Skeletal muscle tissue (tissue), 5 donors: ENCODE results near the gene FLAD1. TPM values are rescaled to one million over a fixed set of nuclear protein-coding genes. Genes with fewer than 3 reads are reported as not detected.

Experiments used
- H3K27ac ChIP-seq: one replicate; pipeline ENCODE4 v1.7.0; 2013; ENCODE audit warnings: mild to moderate bottlenecking, low read depth, low read length, inconsistent platforms
- H3K27me3 ChIP-seq, 3 donors: one replicate each; pipeline ENCODE4 v1.7.0; 2013; ENCODE audit warnings: low read length in 3 of 3; ENCODE audit not compliant: control insufficient read depth in 3 of 3, insufficient read depth in 3 of 3
- H3K36me3 ChIP-seq, 3 donors: one replicate each; pipeline ENCODE4 v1.7.0; 2013; ENCODE audit warnings: low read length in 3 of 3; ENCODE audit not compliant: control insufficient read depth in 3 of 3, insufficient read depth in 3 of 3
- H3K4me1 ChIP-seq, 3 donors: one replicate each; pipeline ENCODE4 v1.7.0; 2013; ENCODE audit warnings: low read length in 3 of 3, mild to moderate bottlenecking in 3 of 3; ENCODE audit not compliant: control insufficient read depth in 3 of 3, insufficient read depth in 3 of 3
- H3K4me3 ChIP-seq, 3 donors: one replicate each; pipeline ENCODE4 v1.7.0; 2013; ENCODE audit warnings: low read length in 3 of 3
- H3K9ac ChIP-seq, 3 donors: one replicate each; pipeline ENCODE4 v1.7.0; 2013; ENCODE audit warnings: low read length in 3 of 3, mild to moderate bottlenecking in 3 of 3, moderate library complexity in 2 of 3, low read depth in 1 of 3
- H3K9me3 ChIP-seq, 3 donors: one replicate each; pipeline ENCODE4 v1.7.0; 2013; ENCODE audit warnings: low read length in 3 of 3; ENCODE audit not compliant: control insufficient read depth in 3 of 3
- small RNA-seq: library from RNA; depleted of rRNA; stranded (forward); fragments of <200 nt; gene quantifications from one replicate; pipeline ENCODE3, GENCODE V24; 2014
- total RNA-seq: library from RNA; depleted of rRNA; stranded (reverse); fragments of >200 nt; gene quantifications from one replicate; pipeline ENCODE4 v1.2.3, GENCODE V29; 2014
- donor health status: Osteomylitis.

Gene FLAD1
- total RNA-seq, 1 donor from 2014 or later = 16.2 TPM

GRCh38 chr1:155034318-155035208 lies 51.4 kb downstream of the FLAD1 start:
- no peak overlapping the region for H3K27ac ChIP-seq
- H3K36me3 ChIP-seq = no peaks in the 10 kb centered on the region
- peaks cover 10 to 16% (median 10%) of the 10 kb centered on the region in 3 donors for H3K4me1 ChIP-seq
- no peak overlapping the region for H3K4me3 ChIP-seq
- no peaks in the 10 kb centered on the region for H3K9me3 ChIP-seq
- peaks cover 0 to 2% (median 0%) of the 10 kb centered on the region in 3 donors for H3K27me3 ChIP-seq
- no peak overlapping the region for H3K9ac ChIP-seq

GRCh38 chr1:155035936-155036335 lies 52.8 kb downstream of the FLAD1 start:
- H3K4me3 ChIP-seq = no peak overlapping the region
- no peak overlapping the region for H3K27ac ChIP-seq
- H3K9ac ChIP-seq = no peak overlapping the region
- no peaks in the 10 kb centered on the region for H3K36me3 ChIP-seq
- peaks cover 10 to 16% (median 10%) of the 10 kb centered on the region in 3 donors for H3K4me1 ChIP-seq
- peaks cover 0 to 2% (median 0%) of the 10 kb centered on the region in 3 donors for H3K27me3 ChIP-seq
- H3K9me3 ChIP-seq = no peaks in the 10 kb centered on the region

GRCh38 chr1:155037043-155037442 lies 53.9 kb downstream of the FLAD1 start:
- Histone ChIP-seq H3K9ac (no peak overlapping the region), H3K36me3 (no peaks in the 10 kb centered on the region), H3K9me3 (no peaks in the 10 kb centered on the region), H3K27me3 (peaks cover 0 to 2% (median 0%) of the 10 kb centered on the region in 3 donors), H3K4me3 (no peak overlapping the region), H3K27ac (no peak overlapping the region), H3K4me1 (peaks cover 10 to 16% (median 10%) of the 10 kb centered on the region in 3 donors)

- no peaks in the 10 kb centered on the region for H3K36me3 ChIP-seq
- no peaks in the 10 kb centered on the region for H3K9me3 ChIP-seq
- peaks cover 10 to 16% (median 10%) of the 10 kb centered on the region in 3 donors for H3K4me1 ChIP-seq
- H3K27ac ChIP-seq = no peak overlapping the region
- peaks cover 0 to 2% (median 0%) of the 10 kb centered on the region in 3 donors for H3K27me3 ChIP-seq
- H3K9ac ChIP-seq = no peak overlapping the region
- no peak overlapping the region for H3K4me3 ChIP-seq
These were observed 54.8 kb downstream of the FLAD1 start for GRCh38 chr1:155037851-155038441.

GRCh38 chr1:155038602-155039307 lies 55.6 kb downstream of the FLAD1 start:
- Histone ChIP-seq H3K36me3 (no peaks in the 10 kb centered on the region), H3K27ac (no peak overlapping the region), H3K4me3 (peak overlapping the region in 1 of 3 donors; percentile 3), H3K4me1 (peaks cover 10 to 16% (median 10%) of the 10 kb centered on the region in 3 donors), H3K9me3 (no peaks in the 10 kb centered on the region), H3K9ac (peak overlapping the region in 1 of 3 donors; percentile 21), H3K27me3 (peaks cover 0 to 2% (median 0%) of the 10 kb centered on the region in 3 donors)

GRCh38 chr1:155039308-155039669 lies 56.1 kb downstream of the FLAD1 start:
- no peaks in the 10 kb centered on the region for H3K36me3 ChIP-seq
- no peaks in the 10 kb centered on the region for H3K27me3 ChIP-seq
- no peak overlapping the region for H3K27ac ChIP-seq
- H3K9ac ChIP-seq = no peak overlapping the region
- peaks cover 10 to 19% (median 11%) of the 10 kb centered on the region in 3 donors for H3K4me1 ChIP-seq
- no peaks in the 10 kb centered on the region for H3K9me3 ChIP-seq
- no peak overlapping the region for H3K4me3 ChIP-seq

GRCh38 chr1:155040358-155041093 lies 57.4 kb downstream of the FLAD1 start:
- peaks cover 20 to 31% (median 24%) of the 10 kb centered on the region in 3 donors for H3K4me1 ChIP-seq
- H3K36me3 ChIP-seq = no peaks in the 10 kb centered on the region
- no peaks in the 10 kb centered on the region for H3K27me3 ChIP-seq
- H3K9me3 ChIP-seq = no peaks in the 10 kb centered on the region
- no peak overlapping the region for H3K9ac ChIP-seq
- no peak overlapping the region for H3K27ac ChIP-seq
- no peak overlapping the region for H3K4me3 ChIP-seq

Small RNA genes lying within 50 kb of the gene (small RNA-seq; reads per million reads assigned to genes)
- gene MIR4258 (not detected), gene RF00017 (not detected)

Other genes starting within 250 kb of the FLAD1 start
- gene KCNN3, start 113.1 kb upstream of the FLAD1 start, total RNA-seq = 3.7 TPM
- 12.5 TPM for gene PMVK, start 46.6 kb upstream of the FLAD1 start, total RNA-seq
- 190 TPM for gene PBXIP1, start 27.2 kb upstream of the FLAD1 start, total RNA-seq
- gene PYGO2, start 21.6 kb upstream of the FLAD1 start, total RNA-seq = 16.2 TPM
- 36.0 TPM for gene SHC1, start 12.6 kb upstream of the FLAD1 start, total RNA-seq
- gene CKS1B, start 8.7 kb upstream of the FLAD1 start, total RNA-seq = 31.8 TPM
- gene LENEP, start 10.2 kb downstream of the FLAD1 start, total RNA-seq = not detected
- gene ZBTB7B, start 19.5 kb downstream of the FLAD1 start, total RNA-seq = 7.8 TPM
- not detected for gene DCST2, start 50.4 kb downstream of the FLAD1 start, total RNA-seq
- gene DCST1, start 50.5 kb downstream of the FLAD1 start, total RNA-seq = not detected
- 33.9 TPM for gene ADAM15, start 68.0 kb downstream of the FLAD1 start, total RNA-seq
- gene EFNA4, start 80.4 kb downstream of the FLAD1 start, total RNA-seq = 3.7 TPM
- gene EFNA3, start 95.5 kb downstream of the FLAD1 start, total RNA-seq = 0.52 TPM
- 13.0 TPM for gene EFNA1, start 144.5 kb downstream of the FLAD1 start, total RNA-seq
- 19.8 TPM for gene SLC50A1, start 152.5 kb downstream of the FLAD1 start, total RNA-seq
- 13.6 TPM for gene DPM3, start 157.2 kb downstream of the FLAD1 start, total RNA-seq
- 104 TPM for gene KRTCAP2, start 190.0 kb downstream of the FLAD1 start, total RNA-seq
- gene TRIM46, start 190.5 kb downstream of the FLAD1 start, total RNA-seq = under 0.01 TPM
- 40.2 TPM for gene THBS3, start 224.6 kb downstream of the FLAD1 start, total RNA-seq
- gene MTX1, start 225.4 kb downstream of the FLAD1 start, total RNA-seq = 16.2 TPM